GM12891 (cell line): ENCODE results near the gene GLIPR2.

Source experiments
- DNase-seq: peaks from one replicate; pipeline ENCODE4 v3.0.0; 2011; ENCODE audit warnings: low spot score; ENCODE audit not compliant: insufficient read length
- FAIRE-seq: peaks from 2 replicates; lab custom pipeline; 2011; peaks lifted over from hg19 to GRCh38; lab: Jason Lieb, UNC
- PAX5 ChIP-seq: IDR thresholded peaks from 2 replicates; pipeline ENCODE4 v1.6.1; 2011; ENCODE audit warnings: low read length, moderate library complexity, mild to moderate bottlenecking; ENCODE audit not compliant: insufficient read depth, severe bottlenecking
- POLR2A ChIP-seq: IDR thresholded peaks from 2 replicates; pipeline ENCODE4 v1.6.1; 2011; ENCODE audit warnings: low read depth, low read length, control low read depth
- POLR2AphosphoS5 ChIP-seq: IDR thresholded peaks from 2 replicates; pipeline ENCODE4 v1.6.1; 2011; ENCODE audit warnings: low read depth, low read length, control low read depth
- POU2F2 ChIP-seq: IDR thresholded peaks from 2 replicates; pipeline ENCODE4 v1.6.1; 2011; ENCODE audit warnings: low read depth, mild to moderate bottlenecking, control low read depth, low read length, moderate library complexity
- SPI1 ChIP-seq: IDR thresholded peaks from 2 replicates; pipeline ENCODE4 v1.6.1; 2011; ENCODE audit warnings: low read depth, low read length, control low read depth
- TAF1 ChIP-seq: IDR thresholded peaks from 2 replicates; pipeline ENCODE4 v1.6.1; 2011; ENCODE audit warnings: low read depth, low read length, control low read depth

The GLIPR2 gene

GRCh38 chr9:36101916-36102741 is 34.4 kb upstream of the GLIPR2 start:
- FAIRE-seq = no peak
- no peak for DNase-seq
- TF ChIP-seq POLR2A (no peak), POLR2AphosphoS5 (no peak), POU2F2 (no peak), PAX5 (no peak), SPI1 (no peak), TAF1 (no peak)

DNA sequence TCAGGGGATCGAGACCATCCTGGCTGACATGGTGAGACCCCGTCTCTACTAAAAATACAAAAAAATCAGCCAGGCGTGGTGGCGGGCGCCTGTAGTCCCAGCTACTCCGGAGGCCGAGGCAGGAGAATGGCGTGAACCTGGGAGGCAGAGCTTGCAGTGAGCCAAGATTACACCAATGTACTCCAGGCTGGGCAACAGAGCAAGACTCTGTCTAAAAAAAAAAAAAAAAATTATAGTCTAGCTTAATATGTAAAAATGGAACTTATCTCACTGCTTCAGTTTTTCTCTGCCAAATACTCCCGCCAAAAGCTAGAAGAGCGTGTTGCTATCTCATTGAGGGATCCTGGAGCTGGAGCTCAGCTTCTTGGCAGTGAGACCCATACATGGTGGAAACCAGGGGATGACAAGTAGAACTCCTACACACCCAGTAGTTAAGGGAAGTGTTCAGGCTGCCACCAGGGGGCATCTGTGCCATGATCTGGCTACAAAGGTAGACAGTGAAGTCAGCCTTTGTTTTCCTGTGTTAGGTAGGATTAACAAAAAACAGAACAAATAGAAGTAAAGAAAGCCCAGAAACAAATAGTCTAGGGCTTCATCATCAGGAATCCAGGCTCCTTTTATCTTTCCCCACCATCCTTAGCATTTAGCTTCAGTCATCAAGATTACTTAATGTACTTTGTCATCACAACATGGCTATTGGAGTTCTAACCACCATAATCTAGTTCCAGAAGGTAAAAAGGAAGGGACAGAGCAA is 33.6 kb upstream of the GLIPR2 start:
- DNase-seq = peak; percentile 51
- TF ChIP-seq POLR2A (no peak), SPI1 (peak; percentile 47)
- FAIRE-seq = peak; percentile 97

- no peak for FAIRE-seq
- no peak for DNase-seq
- no peak for TF ChIP-seq SPI1
- no peak for TF ChIP-seq POLR2AphosphoS5
- TF ChIP-seq POLR2A = no peak
- TF ChIP-seq TAF1 = no peak
- no peak for TF ChIP-seq POU2F2
- TF ChIP-seq PAX5 = no peak
These were observed 27.5 kb upstream of the GLIPR2 start for GRCh38 chr9:36109071-36109470.

DNA sequence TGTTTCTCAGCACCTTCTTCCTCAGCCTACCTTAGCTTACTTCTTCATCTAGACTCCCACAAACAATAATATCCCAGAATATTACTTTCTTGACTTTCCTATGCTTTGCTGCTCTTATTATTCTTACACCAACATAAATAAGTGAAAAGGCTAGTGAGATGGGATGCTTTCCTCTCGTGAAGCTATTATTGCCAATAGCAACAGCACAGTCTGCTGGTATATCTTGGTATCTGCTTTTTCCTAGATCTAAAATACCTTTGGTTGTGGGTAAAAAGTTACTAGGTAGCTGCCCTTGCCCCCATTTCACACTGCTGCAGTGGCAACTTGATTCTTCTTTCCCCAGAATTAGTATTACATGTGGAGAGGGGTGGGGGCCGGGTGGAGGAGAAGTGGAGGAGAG is 26.1 kb upstream of the GLIPR2 start:
- DNase-seq (no peak), FAIRE-seq (peak; percentile 35)
- TF ChIP-seq POLR2AphosphoS5 (no peak), POLR2A (no peak)

DNA sequence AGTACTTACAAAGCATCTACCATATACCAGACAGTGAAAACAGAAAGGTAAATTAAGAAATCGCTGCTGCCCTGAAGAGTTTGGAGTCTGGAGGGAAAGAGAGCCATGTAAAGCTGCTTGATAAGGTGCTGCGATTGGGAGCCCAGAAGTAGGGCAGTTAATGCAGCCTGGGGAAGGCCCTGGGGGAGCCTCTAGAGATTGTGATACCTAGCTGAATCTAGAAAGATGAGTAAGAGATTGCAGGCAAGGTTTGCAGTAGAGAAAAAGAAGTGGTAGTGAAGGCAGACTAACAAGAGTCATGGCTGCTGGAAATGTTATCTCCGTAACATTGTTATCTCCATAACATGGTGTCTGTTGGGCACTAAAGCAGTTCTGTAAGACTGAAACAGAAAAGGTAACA is 24.0 kb upstream of the GLIPR2 start:
- no peak for TF ChIP-seq POLR2AphosphoS5
- TF ChIP-seq POU2F2 = no peak
- no peak for TF ChIP-seq TAF1
- no peak for TF ChIP-seq SPI1
- no peak for TF ChIP-seq POLR2A
- no peak for TF ChIP-seq PAX5
- DNase-seq (no peak), FAIRE-seq (no peak)

GRCh38 chr9:36113999-36114398 is 22.5 kb upstream of the GLIPR2 start:
- TF ChIP-seq PAX5 = no peak
- no peak for TF ChIP-seq POLR2A
- TF ChIP-seq SPI1 = no peak
- TF ChIP-seq POLR2AphosphoS5 = no peak
- no peak for TF ChIP-seq TAF1
- TF ChIP-seq POU2F2 = no peak
- DNase-seq = no peak
- no peak for FAIRE-seq

DNA sequence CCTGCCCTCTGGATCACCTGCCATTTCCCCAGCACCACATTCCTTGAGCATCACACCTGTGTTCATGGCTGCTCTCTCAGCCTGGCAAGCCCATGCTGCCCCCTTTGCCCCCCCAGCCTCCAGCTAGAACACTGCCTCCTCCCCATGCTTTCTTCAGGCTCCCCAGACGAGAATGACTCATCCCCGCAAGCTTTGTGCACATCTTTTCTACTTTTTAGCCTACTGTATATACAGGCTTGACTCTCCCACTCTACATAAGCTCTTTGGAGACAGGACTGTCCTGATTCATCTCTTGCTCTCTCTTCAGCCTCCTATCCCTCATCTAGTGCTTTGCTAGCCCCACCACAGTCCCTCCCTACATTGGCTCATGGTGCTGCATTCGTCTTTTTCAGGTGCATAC is 19.9 kb upstream of the GLIPR2 start:
- no peak for FAIRE-seq
- no peak for TF ChIP-seq POLR2A
- no peak for TF ChIP-seq POLR2AphosphoS5
- no peak for DNase-seq

DNA sequence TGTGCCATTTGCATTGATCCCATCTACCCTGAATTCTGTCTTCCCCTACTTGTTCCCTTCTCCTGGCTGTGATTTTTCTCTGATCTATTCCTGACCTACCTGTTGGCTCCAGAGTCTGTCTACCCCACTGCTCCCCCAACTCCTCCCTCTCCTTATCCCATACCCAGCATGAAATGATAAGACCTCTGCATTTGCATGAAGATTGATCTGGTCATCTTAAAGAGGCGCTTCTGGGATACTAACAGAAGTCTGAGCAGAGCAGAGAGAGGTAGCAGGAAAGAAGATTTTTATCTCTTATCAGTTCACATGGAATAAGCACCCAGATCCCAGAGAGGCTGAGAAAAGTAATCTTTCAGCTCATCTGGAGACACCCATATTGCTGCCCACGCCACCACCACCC is 18.3 kb upstream of the GLIPR2 start:
- FAIRE-seq (no peak), DNase-seq (no peak)
- no peak for TF ChIP-seq TAF1
- TF ChIP-seq POU2F2 = no peak
- TF ChIP-seq POLR2AphosphoS5 = no peak
- no peak for TF ChIP-seq SPI1
- TF ChIP-seq POLR2A = no peak

DNA sequence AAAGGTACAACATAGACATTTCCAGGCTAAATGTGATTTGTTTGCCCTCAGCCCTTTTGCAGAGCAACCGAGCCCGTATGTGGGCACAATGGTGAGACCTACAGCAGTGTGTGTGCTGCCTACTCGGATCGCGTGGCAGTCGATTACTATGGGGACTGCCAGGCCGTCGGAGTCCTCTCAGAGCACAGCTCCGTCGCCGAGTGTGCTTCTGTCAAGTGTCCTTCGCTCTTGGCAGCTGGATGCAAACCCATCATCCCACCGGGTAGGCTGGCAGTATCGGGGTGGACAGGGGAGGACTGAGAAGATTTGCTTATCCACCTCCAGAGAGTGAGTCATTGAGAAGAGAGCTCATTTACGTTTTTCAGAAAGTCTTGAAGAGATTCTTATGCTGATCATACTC is 17.8 kb upstream of the GLIPR2 start:
- no peak for FAIRE-seq
- no peak for DNase-seq
- TF ChIP-seq TAF1 = no peak
- TF ChIP-seq SPI1 = no peak
- TF ChIP-seq POU2F2 = no peak
- TF ChIP-seq POLR2A = no peak
- TF ChIP-seq PAX5 = no peak
- no peak for TF ChIP-seq POLR2AphosphoS5

DNA sequence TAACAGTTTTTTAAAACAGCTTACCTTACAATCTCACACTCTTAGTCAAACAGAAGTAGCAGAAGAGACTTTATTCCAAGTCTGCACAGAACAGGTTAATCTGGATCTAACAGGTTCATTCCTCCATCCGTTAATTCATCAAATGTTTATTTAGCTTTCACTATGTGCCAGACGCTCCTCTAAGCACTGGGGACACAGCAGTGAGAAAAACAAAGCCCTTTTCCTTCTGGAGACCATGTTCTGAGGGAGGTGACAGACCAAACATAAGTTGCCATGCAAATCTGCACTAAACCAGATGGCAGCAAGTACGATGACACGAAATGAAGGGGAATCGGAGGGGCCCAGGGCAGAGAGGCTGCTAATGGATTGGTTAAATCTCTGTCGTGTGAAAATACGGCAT is 17.1 kb upstream of the GLIPR2 start:
- no peak for TF ChIP-seq SPI1
- no peak for TF ChIP-seq POLR2A
- no peak for TF ChIP-seq TAF1
- TF ChIP-seq PAX5 = no peak
- no peak for TF ChIP-seq POU2F2
- no peak for TF ChIP-seq POLR2AphosphoS5
- DNase-seq = no peak
- FAIRE-seq = no peak
